Activated T-cell treated with anti-CD3 and anti-CD28 coated beads, Interleukin-2, amount 50 U/mL, for 24 hours (primary cell): ENCODE results near the gene PNMA6E.
"Not testable (repeated sequence)": the region's sequence is repeated elsewhere in the genome, so short reads cannot be mapped to it uniquely, and the experiment has no call there.

Experiments
- DNase-seq: peaks from one replicate; pipeline ENCODE4 v3.0.0-alpha.2; 2020
- H3K27ac Mint-ChIP-seq: 2 replicates; pipeline ENCODE4 v1.8.0; 2020; ENCODE audit warnings: mild to moderate bottlenecking, mixed read lengths
- H3K27me3 Mint-ChIP-seq: 2 replicates; pipeline ENCODE4 v1.8.0; 2020; ENCODE audit warnings: mixed read lengths
- H3K36me3 Mint-ChIP-seq: 2 replicates; pipeline ENCODE4 v1.8.0; 2020; ENCODE audit warnings: low read depth, mixed read lengths
- H3K4me1 Mint-ChIP-seq: 2 replicates; pipeline ENCODE4 v1.8.0; 2020; ENCODE audit warnings: low read depth, mixed read lengths
- H3K4me3 Mint-ChIP-seq: 2 replicates; pipeline ENCODE4 v1.8.0; 2020; ENCODE audit warnings: mild to moderate bottlenecking, moderate library complexity, mixed read lengths
- H3K9me3 Mint-ChIP-seq: 2 replicates; pipeline ENCODE4 v1.8.0; 2020; ENCODE audit warnings: mixed read lengths

Gene PNMA6E

DNA sequence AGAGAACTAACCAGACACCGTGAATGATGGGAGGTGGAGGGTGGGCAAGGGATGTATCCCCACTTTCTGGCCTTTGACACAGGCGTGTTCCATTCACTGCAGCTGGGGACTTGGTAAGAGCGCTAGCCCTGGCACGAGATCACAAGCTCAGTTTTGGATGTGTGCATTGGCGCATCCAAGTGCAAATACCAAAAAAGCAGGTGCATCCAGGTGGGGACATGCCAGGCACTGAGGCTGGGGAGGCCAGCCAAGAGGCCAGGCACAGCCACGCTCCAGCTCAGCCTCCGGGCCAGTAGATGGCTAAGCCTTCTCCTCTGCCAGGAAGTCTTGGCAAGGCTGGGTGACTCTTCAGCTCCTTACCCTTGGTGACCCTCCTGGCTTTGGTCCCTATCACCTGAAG, 5.8 kb upstream of the PNMA6E start:
- peaks cover 4% of the 10 kb centered on the region for H3K4me1 Mint-ChIP-seq
- H3K9me3 Mint-ChIP-seq: no peaks in the 10 kb centered on the region
- DNase-seq: no peak
- H3K4me3 Mint-ChIP-seq: no peak overlapping the region
- no peaks in the 10 kb centered on the region for H3K36me3 Mint-ChIP-seq
- peaks cover 32% of the 10 kb centered on the region for H3K27me3 Mint-ChIP-seq
- H3K27ac Mint-ChIP-seq: no peak overlapping the region

DNA sequence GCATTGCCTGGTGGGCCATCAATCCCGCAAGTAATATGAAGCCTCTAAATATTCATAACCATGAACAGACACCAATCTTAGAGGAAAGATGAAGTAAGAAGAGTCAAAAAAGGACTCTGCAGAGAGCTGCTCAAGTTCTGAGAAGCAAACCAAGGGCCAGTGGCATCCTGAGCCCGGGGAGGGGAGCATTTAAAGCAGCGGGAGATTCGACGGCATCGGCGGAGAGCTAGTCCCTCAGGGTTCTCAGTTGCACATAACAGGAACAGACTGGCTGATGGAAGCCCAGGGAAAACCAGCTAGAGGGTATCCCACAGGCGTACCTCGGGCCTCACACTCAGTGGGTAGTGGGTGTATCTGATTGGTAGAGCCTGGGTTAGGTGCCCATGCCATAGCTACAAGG, 4.9 kb upstream of the PNMA6E start:
- DNase-seq: no peak
- Mint-ChIP-seq H3K36me3 (no peaks in the 10 kb centered on the region), H3K4me3 (no peak overlapping the region), H3K27ac (no peak overlapping the region), H3K27me3 (peaks cover 30% of the 10 kb centered on the region), H3K4me1 (peaks cover 2% of the 10 kb centered on the region), H3K9me3 (peaks cover 2% of the 10 kb centered on the region)

DNA sequence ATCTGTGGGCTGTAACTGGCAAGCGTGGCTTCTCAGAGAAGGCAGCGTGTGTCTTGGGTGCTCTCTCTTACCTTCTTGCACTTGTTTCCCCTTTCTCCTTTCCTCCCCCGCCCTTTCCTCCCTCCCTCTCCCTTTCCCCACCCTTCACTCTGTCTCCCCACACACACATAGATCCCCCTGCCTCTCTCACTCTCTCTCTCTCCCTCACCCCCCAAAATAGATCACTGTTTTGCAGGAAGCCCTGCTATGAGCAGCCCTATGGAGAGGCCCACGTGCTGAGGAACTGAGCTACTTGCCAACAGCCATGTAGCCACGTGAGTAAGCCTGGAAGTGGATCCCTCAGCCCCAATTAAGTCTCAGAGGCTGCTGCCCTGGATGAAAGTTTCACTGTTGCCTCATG, 4.3 kb upstream of the PNMA6E start:
- Mint-ChIP-seq H3K27me3 (peaks cover 25% of the 10 kb centered on the region), H3K9me3 (peaks cover 2% of the 10 kb centered on the region), H3K4me3 (no peak overlapping the region), H3K36me3 (no peaks in the 10 kb centered on the region), H3K4me1 (no peaks in the 10 kb centered on the region), H3K27ac (no peak overlapping the region)
- no peak for DNase-seq

DNA sequence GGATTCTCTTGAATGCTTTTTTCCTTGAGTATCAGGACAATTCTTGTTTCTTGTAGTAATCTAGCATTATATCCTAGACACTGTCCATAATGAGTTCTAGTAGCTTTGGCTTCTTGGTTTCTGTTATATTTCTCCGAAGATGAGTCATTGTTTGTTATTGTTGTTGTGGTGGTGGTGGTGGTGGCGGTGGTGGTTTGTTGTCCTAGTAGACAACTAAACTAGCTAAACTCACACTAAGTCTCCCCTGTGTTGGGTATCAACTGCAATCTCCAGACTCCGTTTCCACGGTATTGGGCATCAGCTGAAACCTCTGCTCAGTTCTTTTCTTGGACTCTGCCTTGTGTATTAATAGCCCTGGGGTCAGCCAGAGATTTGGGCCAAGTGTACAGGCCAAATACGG, 3.2 kb upstream of the PNMA6E start:
- not testable (repeated sequence) for DNase-seq, H3K4me1 Mint-ChIP-seq, H3K36me3 Mint-ChIP-seq, H3K4me3 Mint-ChIP-seq, H3K27ac Mint-ChIP-seq, H3K9me3 Mint-ChIP-seq
- H3K27me3 Mint-ChIP-seq: peaks cover 25% of the 10 kb centered on the region

DNA sequence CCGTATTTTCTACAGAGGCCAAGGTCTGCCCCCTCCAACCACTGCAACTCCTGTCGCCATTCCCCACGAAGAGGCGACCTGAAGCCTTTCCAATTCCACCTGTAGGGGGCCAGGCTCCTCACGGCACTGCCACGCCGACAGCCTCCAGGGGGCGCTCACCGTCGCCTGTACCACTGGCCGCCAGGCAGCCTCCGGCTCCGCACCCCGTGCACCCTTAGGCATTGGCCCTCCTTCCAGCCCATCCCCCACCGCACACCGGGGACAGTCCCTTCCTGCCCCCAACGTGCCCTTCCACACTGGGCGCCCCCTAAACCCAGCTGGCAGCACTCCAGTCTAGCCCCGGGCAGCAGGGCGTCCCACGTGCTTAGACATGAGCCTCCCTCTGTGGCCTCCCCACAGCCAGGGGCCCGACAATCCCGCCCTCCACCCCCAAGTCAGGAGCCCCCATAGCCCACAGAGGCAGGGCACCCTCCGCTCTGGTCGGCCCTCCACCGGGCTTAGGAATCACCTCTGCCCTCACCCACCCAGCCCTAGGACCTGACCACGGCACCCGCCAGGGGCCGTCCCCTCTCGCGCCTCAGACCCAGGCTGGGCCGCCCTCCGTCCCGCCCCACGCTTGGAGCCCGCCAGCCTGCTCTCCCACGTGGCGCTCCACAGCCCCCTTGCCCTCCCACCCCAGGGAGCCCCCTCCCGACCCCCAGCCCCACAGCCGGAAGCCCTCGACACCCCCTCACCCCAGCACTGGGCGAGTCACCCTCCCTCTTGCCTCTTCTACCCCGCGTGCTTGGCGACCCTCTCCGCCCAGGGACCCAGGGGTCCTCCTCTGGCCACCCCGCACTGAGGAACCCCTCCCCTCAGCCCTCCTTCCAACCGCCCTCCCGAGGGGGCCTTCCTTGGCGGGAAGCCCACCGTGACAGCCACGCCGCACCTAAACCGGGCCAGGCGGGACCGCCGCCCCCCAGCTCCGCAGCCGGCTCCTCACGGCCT, 711 bp downstream of the PNMA6E start:
- Mint-ChIP-seq H3K36me3 (no peaks in the 10 kb centered on the region), H3K27ac (no peak overlapping the region), H3K4me1 (peaks cover 2% of the 10 kb centered on the region), H3K9me3 (peaks cover 2% of the 10 kb centered on the region), H3K27me3 (peaks cover 18% of the 10 kb centered on the region), H3K4me3 (no peak overlapping the region)
- peak; percentile 69 for DNase-seq

DNA sequence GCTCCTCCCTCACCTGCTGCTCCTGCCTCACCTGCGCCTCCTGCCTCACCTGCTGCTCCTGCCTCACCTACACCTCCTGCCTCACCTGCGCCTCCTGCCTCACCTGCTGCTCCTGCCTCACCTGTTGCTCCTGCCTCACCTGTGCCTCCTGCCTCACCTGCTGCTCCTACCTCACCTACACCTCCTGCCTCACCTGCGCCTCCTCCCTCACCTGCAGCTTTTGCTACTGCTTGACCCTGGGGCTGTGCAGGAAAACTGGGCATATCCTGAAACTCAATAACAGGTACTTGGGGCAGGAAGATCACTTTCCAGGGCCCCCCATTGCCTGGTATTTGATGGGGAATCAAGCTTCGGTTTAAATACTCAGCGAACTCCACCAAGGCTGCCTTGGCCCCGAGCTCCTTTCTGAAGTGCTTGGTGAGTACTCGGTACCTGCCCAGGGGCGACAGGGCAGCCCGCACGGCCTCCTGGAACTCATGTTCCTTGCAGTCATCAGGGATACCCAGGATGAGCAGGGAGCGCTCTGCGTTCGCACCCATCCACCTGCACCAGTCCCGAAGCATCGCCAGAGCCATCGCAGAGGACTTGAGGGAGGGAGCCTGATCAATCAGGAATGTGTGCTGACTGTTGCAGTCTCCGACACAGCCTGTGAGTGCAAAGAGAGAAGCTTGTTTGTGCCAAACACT, 2.7 kb downstream of the PNMA6E start:
- H3K27ac Mint-ChIP-seq: no peak overlapping the region
- H3K36me3 Mint-ChIP-seq: no peaks in the 10 kb centered on the region
- no peak for DNase-seq
- H3K27me3 Mint-ChIP-seq: peaks cover 6% of the 10 kb centered on the region
- no peak overlapping the region for H3K4me3 Mint-ChIP-seq
- peaks cover 3% of the 10 kb centered on the region for H3K4me1 Mint-ChIP-seq
- peaks cover 2% of the 10 kb centered on the region for H3K9me3 Mint-ChIP-seq

DNA sequence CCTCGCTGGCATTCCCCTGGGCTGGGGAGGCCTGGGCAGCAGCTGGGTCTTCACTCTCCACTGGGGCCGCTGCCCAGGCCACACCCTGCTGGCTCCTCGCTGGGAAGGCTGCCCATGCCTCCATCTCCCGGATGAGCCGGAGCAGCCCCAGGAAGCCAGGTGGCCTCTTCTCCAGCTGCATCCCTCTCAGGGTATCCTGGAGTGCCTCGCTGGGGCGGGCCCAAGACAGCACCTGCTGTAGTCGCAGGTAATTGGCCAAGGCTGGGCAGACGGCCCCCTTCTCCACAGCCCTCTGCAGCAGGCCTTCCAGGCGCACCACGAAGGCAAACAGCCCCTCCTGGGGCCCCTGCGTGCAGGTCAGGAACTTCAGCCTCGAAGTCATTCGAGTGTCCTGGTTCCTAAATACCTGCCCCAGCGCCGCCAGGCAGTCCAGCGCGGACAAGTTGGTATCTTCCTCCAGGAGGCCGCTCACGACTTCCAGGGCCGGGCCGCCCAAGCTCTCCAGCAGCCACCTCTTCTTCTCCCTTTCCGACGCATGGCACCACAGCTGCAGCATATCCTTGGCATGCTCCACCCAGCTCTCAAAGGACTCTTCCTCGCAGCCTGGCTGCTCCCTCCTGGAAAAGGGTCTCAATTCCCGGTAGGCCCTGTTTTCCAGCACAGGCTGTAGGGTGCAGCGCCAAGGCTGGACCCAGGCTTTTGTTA, 3.7 kb downstream of the PNMA6E start:
- Mint-ChIP-seq H3K27ac (no peak overlapping the region), H3K4me1 (peaks cover 3% of the 10 kb centered on the region), H3K36me3 (no peaks in the 10 kb centered on the region), H3K4me3 (no peak overlapping the region), H3K9me3 (peaks cover 2% of the 10 kb centered on the region), H3K27me3 (peaks cover 6% of the 10 kb centered on the region)
- no peak for DNase-seq

DNA sequence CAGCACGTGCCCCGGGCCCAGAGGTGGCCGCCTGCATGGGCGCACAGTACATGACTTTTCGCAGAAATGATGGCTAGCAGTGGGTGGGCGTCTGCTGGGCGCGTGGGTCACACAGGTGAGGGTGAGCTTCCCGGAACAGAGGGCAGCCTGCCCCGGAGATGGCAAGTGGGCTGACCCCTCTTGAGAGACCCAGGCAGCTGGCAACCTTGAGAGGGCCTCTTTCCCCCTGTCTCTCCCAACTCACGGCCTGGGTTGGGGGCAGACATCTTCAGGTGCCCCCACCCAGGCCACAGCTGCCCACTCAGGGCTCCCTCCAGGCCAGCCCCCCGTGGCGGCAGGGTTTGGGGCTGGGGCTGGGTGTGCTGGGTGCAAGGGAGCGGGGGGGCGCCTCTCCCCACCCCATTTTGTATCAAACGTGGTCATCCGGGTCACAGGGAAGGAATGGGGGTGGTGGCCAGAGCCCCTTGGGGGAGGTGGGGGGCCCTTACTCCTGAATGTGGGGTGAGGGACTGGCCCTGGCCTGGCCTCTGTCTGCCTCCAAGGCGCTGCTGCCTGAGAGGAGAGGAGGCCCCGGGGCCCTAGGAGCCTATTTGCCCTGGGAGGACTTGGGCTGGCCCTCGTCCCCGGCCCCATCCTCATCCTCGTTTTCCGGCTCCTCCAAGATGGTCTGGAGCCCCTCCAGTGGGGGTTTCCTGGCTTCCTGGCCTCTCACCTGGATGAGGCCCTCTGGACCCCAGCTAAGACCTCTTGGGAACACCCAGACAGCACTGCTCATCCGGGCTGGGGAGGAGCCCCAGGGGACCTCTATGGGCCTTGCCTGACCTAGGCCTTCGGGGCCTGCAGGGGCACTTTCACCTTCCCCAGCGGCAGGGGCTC, 4.6 kb downstream of the PNMA6E start:
- peaks cover 6% of the 10 kb centered on the region for H3K27me3 Mint-ChIP-seq
- H3K36me3 Mint-ChIP-seq: no peaks in the 10 kb centered on the region
- peaks cover 3% of the 10 kb centered on the region for H3K4me1 Mint-ChIP-seq
- DNase-seq: no peak
- no peak overlapping the region for H3K27ac Mint-ChIP-seq
- peaks cover 2% of the 10 kb centered on the region for H3K9me3 Mint-ChIP-seq
- H3K4me3 Mint-ChIP-seq: no peak overlapping the region

DNA sequence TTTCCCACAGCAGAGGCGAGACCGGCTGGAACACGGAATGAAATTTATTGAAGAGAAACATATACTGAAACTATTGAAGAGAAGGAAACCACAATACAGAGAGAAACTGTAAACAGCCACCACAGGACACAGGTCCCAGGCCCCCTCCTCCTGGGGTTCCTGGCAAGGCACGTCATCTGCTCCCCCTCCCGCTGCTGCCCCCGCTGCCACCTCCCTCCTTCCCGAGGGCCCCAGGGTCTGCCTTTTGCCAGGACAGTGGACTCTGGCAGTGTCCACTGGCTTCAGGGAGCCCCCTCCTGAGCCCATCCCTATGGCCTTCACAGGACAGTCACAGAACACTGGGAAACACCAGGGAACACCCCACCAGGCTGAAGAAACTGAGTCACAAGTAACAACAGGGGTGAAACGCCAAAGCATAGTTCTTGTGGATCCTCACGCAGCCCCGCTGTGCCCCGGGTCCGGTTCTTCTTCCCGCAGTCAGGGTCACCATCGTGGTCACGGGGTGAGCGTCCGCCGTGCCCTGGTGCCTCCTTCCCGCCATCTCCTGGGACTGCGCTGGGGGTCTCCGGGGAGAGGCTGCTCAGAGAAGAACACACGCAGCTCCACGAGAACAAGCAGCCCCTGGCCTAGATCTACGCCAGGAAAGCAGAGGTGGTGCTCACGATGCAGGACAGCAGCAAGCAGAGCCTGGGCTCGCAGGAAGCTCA, 5.4 kb downstream of the PNMA6E start:
- no peaks in the 10 kb centered on the region for H3K9me3 Mint-ChIP-seq
- peaks cover 6% of the 10 kb centered on the region for H3K27me3 Mint-ChIP-seq
- no peak overlapping the region for H3K4me3 Mint-ChIP-seq
- DNase-seq: no peak
- peaks cover 3% of the 10 kb centered on the region for H3K4me1 Mint-ChIP-seq
- no peaks in the 10 kb centered on the region for H3K36me3 Mint-ChIP-seq
- no peak overlapping the region for H3K27ac Mint-ChIP-seq

DNA sequence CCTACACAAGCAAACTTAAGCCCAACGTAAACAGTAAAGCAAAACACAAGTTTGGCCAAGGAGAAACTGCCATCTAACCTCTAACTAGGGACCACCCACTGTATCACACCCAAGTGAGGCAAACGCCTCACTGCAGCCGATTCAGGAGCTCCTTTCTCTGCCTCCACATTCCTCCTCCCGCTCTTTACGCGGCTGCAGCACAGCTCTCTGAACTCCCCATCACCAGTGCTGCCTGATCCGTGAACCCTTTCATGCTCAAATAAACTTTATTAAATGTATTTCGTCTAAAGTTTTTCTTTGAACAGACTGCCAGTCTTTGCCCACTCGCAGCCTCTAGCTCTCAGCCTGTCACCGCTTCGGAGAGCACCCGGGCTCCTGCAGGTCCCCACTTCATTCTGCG, 6.5 kb downstream of the PNMA6E start:
- Mint-ChIP-seq H3K9me3 (no peaks in the 10 kb centered on the region), H3K27ac (no peak overlapping the region), H3K36me3 (no peaks in the 10 kb centered on the region), H3K27me3 (peaks cover 6% of the 10 kb centered on the region), H3K4me3 (no peak overlapping the region), H3K4me1 (peaks cover 2% of the 10 kb centered on the region)
- DNase-seq: no peak

DNA sequence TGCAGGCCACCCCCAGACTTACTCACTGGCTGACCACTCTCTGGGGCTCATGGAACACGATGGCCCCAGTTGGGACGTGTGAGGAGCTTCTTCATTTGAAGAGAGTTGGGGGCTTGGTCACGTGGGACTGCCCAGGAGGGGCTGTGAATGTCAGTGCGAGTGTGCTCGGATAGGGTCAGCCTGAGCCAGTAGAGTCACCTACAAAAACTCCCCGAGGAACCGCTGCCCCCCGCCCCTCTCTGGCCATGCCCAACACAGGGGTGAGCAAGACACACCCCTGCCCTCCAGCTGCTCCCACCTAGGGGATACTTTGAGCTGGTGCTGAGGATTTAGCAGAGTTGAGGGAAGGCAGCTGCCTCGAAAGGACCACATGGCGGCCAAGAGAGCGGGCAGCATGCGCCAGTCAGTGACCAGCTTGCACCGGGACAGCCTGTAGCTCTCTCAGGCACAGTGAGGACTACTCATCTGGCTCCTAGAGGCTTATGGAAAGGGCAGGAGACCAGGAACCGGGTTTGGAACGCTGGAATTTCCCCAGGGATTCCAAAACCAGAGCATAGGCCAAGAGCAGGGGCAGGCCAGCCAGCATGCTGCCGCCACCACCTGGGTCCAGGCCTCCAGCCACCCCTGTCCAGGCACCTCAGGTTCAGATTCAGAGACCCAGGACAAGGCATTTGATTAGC, 8.4 kb downstream of the PNMA6E start:
- Mint-ChIP-seq H3K36me3 (no peaks in the 10 kb centered on the region), H3K4me1 (peaks cover 2% of the 10 kb centered on the region), H3K27me3 (no peaks in the 10 kb centered on the region), H3K4me3 (no peak overlapping the region), H3K27ac (no peak overlapping the region), H3K9me3 (no peaks in the 10 kb centered on the region)
- no peak for DNase-seq

DNA sequence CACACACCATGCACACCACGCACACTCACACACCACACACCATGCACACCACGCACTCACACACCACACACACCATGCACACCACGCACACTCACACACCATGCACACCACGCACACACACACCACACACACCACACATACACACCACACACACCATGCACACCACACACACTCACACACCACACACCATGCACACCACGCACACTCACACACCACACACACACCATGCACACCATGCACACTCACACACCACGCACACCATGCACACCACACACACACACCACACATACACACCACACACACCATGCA, 11.7 kb downstream of the PNMA6E start:
- not testable (repeated sequence) for H3K27me3 Mint-ChIP-seq, H3K4me3 Mint-ChIP-seq, H3K9me3 Mint-ChIP-seq, H3K36me3 Mint-ChIP-seq, H3K27ac Mint-ChIP-seq, DNase-seq, H3K4me1 Mint-ChIP-seq

DNA sequence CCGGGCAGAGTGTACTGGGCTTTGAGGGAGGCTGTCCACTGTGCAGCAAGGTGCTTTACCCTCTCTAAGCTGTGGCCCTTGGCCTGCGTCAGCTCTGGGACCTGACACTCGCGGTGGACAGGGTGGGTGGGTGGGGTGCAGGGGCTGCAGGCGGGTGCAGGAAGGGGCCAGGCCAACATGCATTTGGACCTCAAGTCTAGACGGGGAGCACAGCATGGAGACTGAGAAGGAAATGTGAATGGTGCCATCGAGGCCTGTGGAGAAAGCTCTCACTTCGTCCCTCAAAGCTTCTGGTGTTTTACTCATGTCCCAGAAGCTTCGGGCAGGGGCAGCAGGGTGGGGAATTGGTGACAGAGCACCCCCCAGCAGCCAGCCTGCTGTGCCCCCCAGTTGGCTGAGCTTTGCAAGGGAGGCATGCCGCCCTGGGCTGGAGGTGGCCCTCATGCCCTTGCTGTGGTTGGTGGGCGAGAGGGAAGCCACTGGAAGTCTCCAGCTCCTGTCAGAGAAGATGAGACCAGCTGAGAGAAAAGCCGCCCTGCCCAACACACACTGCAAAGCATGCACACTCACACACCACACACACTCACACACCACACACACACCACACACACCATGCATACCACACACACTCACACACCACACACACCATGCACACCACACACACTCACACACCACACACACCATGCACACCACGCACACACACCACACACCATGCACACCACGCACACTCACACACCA, 12.3 kb downstream of the PNMA6E start:
- Mint-ChIP-seq H3K36me3 (no peaks in the 10 kb centered on the region), H3K9me3 (no peaks in the 10 kb centered on the region), H3K4me3 (no peak overlapping the region), H3K27ac (no peak overlapping the region), H3K27me3 (peaks cover 2% of the 10 kb centered on the region), H3K4me1 (no peaks in the 10 kb centered on the region)
- no peak for DNase-seq
